Loucy (cell line): Measurements from ENCODE around the gene TMEM178A.

Source experiments
- CTCF ChIP-seq: fragments of 200-600 bp; sonication (generic); conservative IDR thresholded peaks from 2 replicates; pipeline ENCODE4 v1.5.1; 2014; ENCODE audit warnings: mild to moderate bottlenecking, antibody characterized with exemption, low read length
- EZH2phosphoT487 ChIP-seq: fragments of 200-600 bp; IDR thresholded peaks from 2 replicates; pipeline ENCODE4 v1.6.1; 2018; ENCODE audit warnings: antibody characterized with exemption, mild to moderate bottlenecking, moderate library complexity, borderline replicate concordance

GRCh38 chr2:39719317-39719716 lies 53.6 kb downstream of the TMEM178A start:
- TF ChIP-seq CTCF (no peak), EZH2phosphoT487 (no peak)
